Hematopoietic multipotent progenitor cell treated with erythropoietin and hydrocortisone succinate and interleukin-3 and kit ligand, for 4 days (in vitro differentiated cells): ENCODE results near the gene CABLES2.
A peak's percentile ranks its signal among the peaks of the same experiment; 100 is the strongest.

Experiments
- DNase-seq: peaks from one replicate; pipeline ENCODE4 v3.0.0-alpha.2; 2015

Gene CABLES2

GRCh38 chr20:62357187-62357667, 49.9 kb downstream of the CABLES2 start:
- peak; percentile 94 for DNase-seq

- no peak for DNase-seq
These were observed 50.4 kb downstream of the CABLES2 start for GRCh38 chr20:62356589-62357186.

GRCh38 chr20:62355878-62356588, 51.1 kb downstream of the CABLES2 start:
- DNase-seq = no peak

- no peak for DNase-seq
These were observed 51.6 kb downstream of the CABLES2 start for GRCh38 chr20:62355516-62355877.

GRCh38 chr20:62354811-62355341, 52.2 kb downstream of the CABLES2 start:
- DNase-seq = no peak

GRCh38 chr20:62354031-62354808, 52.9 kb downstream of the CABLES2 start:
- DNase-seq = no peak

GRCh38 chr20:62353289-62354030, 53.6 kb downstream of the CABLES2 start:
- DNase-seq = no peak

- no peak for DNase-seq
These were observed 54.4 kb downstream of the CABLES2 start for GRCh38 chr20:62352402-62353288.

- no peak for DNase-seq
These were observed 55.4 kb downstream of the CABLES2 start for GRCh38 chr20:62351469-62352401.

- no peak for DNase-seq
These were observed 56.3 kb downstream of the CABLES2 start for GRCh38 chr20:62350629-62351422.

- DNase-seq = no peak
These were observed 56.9 kb downstream of the CABLES2 start for GRCh38 chr20:62350098-62350628.

- DNase-seq = no peak
These were observed 57.5 kb downstream of the CABLES2 start for GRCh38 chr20:62349556-62350097.

GRCh38 chr20:62348604-62349003, 58.5 kb downstream of the CABLES2 start:
- DNase-seq = no peak

GRCh38 chr20:62347445-62347844, 59.6 kb downstream of the CABLES2 start:
- DNase-seq = no peak

- no peak for DNase-seq
These were observed 60.0 kb downstream of the CABLES2 start for GRCh38 chr20:62347151-62347404.

GRCh38 chr20:62346398-62347150, 60.5 kb downstream of the CABLES2 start:
- DNase-seq = no peak

GRCh38 chr20:62345681-62346370, 61.3 kb downstream of the CABLES2 start:
- DNase-seq = no peak

- no peak for DNase-seq
These were observed 62.3 kb downstream of the CABLES2 start for GRCh38 chr20:62344782-62345181.
